Heart right ventricle (tissue), 16 donors: ENCODE data around the gene RTP1. TPM values are rescaled to one million over a fixed set of nuclear protein-coding genes. Genes with fewer than 3 reads are reported as not detected.

Experiments used
- ATAC-seq, 8 donors: fragments of 200-7000 bp; cut with Tn5 transposase; one replicate each; pipeline ENCODE4 v1.9.1; 2020; ENCODE audit warnings: mild to moderate bottlenecking in 8 of 8, moderate library complexity in 8 of 8, moderate number of reproducible peaks in 1 of 8
- DNase-seq, 2 donors: peaks; one replicate each; pipeline ENCODE4 v3.0.0-alpha.2; 2020
- H3K27ac ChIP-seq, 10 donors: fragments of 200-600 bp; sonication (generic) in 2 of 10; one replicate each; pipeline versions ENCODE4 v1.5.0 to v1.8.0; 2020 to 2022; ENCODE audit warnings: mild to moderate bottlenecking in 3 of 10
- H3K27me3 ChIP-seq, 7 donors: fragments of 200-600 bp; one replicate each; pipeline ENCODE4 v1.8.0; 2021 to 2022; ENCODE audit warnings: mild to moderate bottlenecking in 2 of 7
- H3K36me3 ChIP-seq, 9 donors: fragments of 200-600 bp; sonication (generic) in 1 of 9; one replicate each; pipeline versions ENCODE4 v1.5.0 to v1.8.0; 2020 to 2022; ENCODE audit warnings: mild to moderate bottlenecking in 2 of 9
- H3K4me1 ChIP-seq, 9 donors: fragments of 200-600 bp; sonication (generic) in 1 of 9; one replicate each; pipeline versions ENCODE4 v1.5.0 to v1.8.0; 2020 to 2022; ENCODE audit warnings: mild to moderate bottlenecking in 4 of 9
- H3K4me3 ChIP-seq, 10 donors: fragments of 200-600 bp; sonication (generic) in 2 of 10; one replicate each; pipeline versions ENCODE4 v1.5.0 to v1.8.0; 2020 to 2022; ENCODE audit warnings: mild to moderate bottlenecking in 7 of 10, moderate library complexity in 2 of 10
- H3K9me3 ChIP-seq, 11 donors: fragments of 200-600 bp in 10 of 11; sonication (generic) in 2 of 11; one replicate each; pipeline versions ENCODE4 v1.5.0 to v1.8.0; 2013 to 2022; ENCODE audit warnings: mild to moderate bottlenecking in 2 of 11, control low read depth in 1 of 11, moderate library complexity in 1 of 11
- WGBS, 2 donors: extraction: QIAGEN DNeasy Blood & Tissue Kit; methylation state at CpG; one replicate each; pipeline ENCODE4 v1.1.7; 2013; ENCODE audit warnings: inconsistent platforms in 1 of 2; 5-methylcytosine and 5-hydroxymethylcytosine counted together
- intact Hi-C, 10 donors: fragments of 100-400 bp; cut with DNase I; formaldehyde crosslinking; loops; one replicate each; pipeline versions ENCODE4 v1.11.1 to v1.14.2; 2022
- polyA plus RNA-seq, 2 donors: library from polyadenylated mRNA; stranded (reverse); fragments of 200-250 nt; gene quantifications; one replicate each; pipeline ENCODE4 v1.2.3, GENCODE V29; 2013
- total RNA-seq, 10 donors: library from RNA; stranded (reverse); fragmentation: NEBNext Ultra II Directional in 3 of 10; extraction: Animal tissue kit (Norgen Biotek cat#: 25700) in 3 of 10; gene quantifications; one replicate each; pipeline versions ENCODE4 v1.2.1 to v1.2.4, GENCODE V29; 2021 to 2023
- TF ChIP-seq, protein P1 (sequence below), 9 donors: fragments of 200-600 bp; sonication (generic) in 2 of 9; IDR thresholded peaks; one replicate each; pipeline versions ENCODE4 v1.5.0 to v1.8.0; 2021 to 2022; ENCODE audit warnings: antibody characterized with exemption in 9 of 9, mild to moderate bottlenecking in 5 of 9, moderate library complexity in 1 of 9
- donor health status: Arrhythmogenic right ventricular cardiomyopathy.
- donor health status: ischemic (EF 13 %, LVEDD 7.1; RV severe dilation, severe dysfunction).
- donor health status: healthy with polysubstance abuse.
- donor health status: DM: no; HTN: yes; CAD: no.
- donor health status: DM: no; HTN: no; CAD: no.
- donor health status: ischemic (EF 25% LVEDD 6.9; RV normal size, moderate dysfunction).
- donor health status: ischemic (EF 25% LVEDD 5.7; RV mildly dilated, moderate dysfunction).
- donor health status: healthy.
- donor health status: DM: yes; HTN: yes; CAD: no.
- donor health status: Ischemic cardiomyopathy.
- donor health status: ischemic (EF 35%, LVEDD 5.7; RV mildly dilated, moderate dysfunction).
- donor health status: nonischemic (EF 11% LVEDD 7.7; RV severe dilation, severe dysfunction).
- donor health status: DM: yes; HTN: yes; CAD: no.
- donor health status: PGD.
- donor health status: ischemic (EF 29% LVEDD 5.4; RV normal size, mild dysfunction).
- donor health status: nonischemic (EF 23%, LVEDD 6.1; RV moderate dilation, normal function).

Gene RTP1
- total and polyA plus RNA-seq, 12 donors: 0.11 TPM; not detected in 11

- Histone ChIP-seq H3K4me3 (no peak overlapping the region), H3K27me3 (no peaks in the 10 kb centered on the region), H3K9me3 (no peaks in the 10 kb centered on the region), H3K36me3 (peaks cover 0 to 8% (median 0%) of the 10 kb centered on the region in 9 donors), H3K27ac (no peak overlapping the region), H3K4me1 (peaks cover 0 to 4% (median 0%) of the 10 kb centered on the region in 9 donors)
- TF ChIP-seq, protein P1, sequence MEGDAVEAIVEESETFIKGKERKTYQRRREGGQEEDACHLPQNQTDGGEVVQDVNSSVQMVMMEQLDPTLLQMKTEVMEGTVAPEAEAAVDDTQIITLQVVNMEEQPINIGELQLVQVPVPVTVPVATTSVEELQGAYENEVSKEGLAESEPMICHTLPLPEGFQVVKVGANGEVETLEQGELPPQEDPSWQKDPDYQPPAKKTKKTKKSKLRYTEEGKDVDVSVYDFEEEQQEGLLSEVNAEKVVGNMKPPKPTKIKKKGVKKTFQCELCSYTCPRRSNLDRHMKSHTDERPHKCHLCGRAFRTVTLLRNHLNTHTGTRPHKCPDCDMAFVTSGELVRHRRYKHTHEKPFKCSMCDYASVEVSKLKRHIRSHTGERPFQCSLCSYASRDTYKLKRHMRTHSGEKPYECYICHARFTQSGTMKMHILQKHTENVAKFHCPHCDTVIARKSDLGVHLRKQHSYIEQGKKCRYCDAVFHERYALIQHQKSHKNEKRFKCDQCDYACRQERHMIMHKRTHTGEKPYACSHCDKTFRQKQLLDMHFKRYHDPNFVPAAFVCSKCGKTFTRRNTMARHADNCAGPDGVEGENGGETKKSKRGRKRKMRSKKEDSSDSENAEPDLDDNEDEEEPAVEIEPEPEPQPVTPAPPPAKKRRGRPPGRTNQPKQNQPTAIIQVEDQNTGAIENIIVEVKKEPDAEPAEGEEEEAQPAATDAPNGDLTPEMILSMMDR (IDR thresholded peaks at IDR 0.05): no peak
- intact Hi-C loops: no loop called here
- ATAC-seq (peak in 6 of 8 donors; percentile 32 to 76 (median 62)), DNase-seq (no peak)
- 74 to 78% methylated on average over 2 of the region's 2 CpGs for WGBS, 2 donors
Measured at GRCh38 chr3:187243933-187244524, 46.7 kb downstream of the RTP1 start.

GRCh38 chr3:187247398-187247797 lies 50.1 kb downstream of the RTP1 start:
- no peak overlapping the region for H3K4me3 ChIP-seq
- ATAC-seq: no peak
- no peaks in the 10 kb centered on the region for H3K27me3 ChIP-seq
- H3K27ac ChIP-seq: no peak overlapping the region
- WGBS, 2 donors: 56 to 58% methylated on average over 3 of the region's 3 CpGs
- TF ChIP-seq, protein P1 (IDR thresholded peaks at IDR 0.05): no peak
- peaks cover 0 to 30% (median 0%) of the 10 kb centered on the region in 9 donors for H3K36me3 ChIP-seq
- H3K9me3 ChIP-seq: no peaks in the 10 kb centered on the region
- peaks cover 0 to 4% (median 0%) of the 10 kb centered on the region in 9 donors for H3K4me1 ChIP-seq
- no peak for DNase-seq
- intact Hi-C loops: no loop called here

Other genes starting within 250 kb of the RTP1 start
- 1 to 10 TPM; 3.5 to 7.4 (median 5.6) TPM for gene RPL39L, start 58.0 kb upstream of the RTP1 start, total RNA-seq
- gene RPL39L, start 58.0 kb upstream of the RTP1 start, polyA plus RNA-seq: 10 to 100 TPM in 1 of 2 donors, under 1 TPM in 1; 0.44 to 17.8 TPM
- gene MASP1, start 94.3 kb downstream of the RTP1 start, total RNA-seq: 100 to 1,000 TPM in 9 of 10 donors, 10 to 100 TPM in 1; 91.8 to 274 (median 228) TPM
- gene MASP1, start 94.3 kb downstream of the RTP1 start, polyA plus RNA-seq: 100 to 1,000 TPM in 1 of 2 donors, 10 to 100 TPM in 1; 51.5 to 126 TPM
- gene RTP4, start 170.9 kb downstream of the RTP1 start, total RNA-seq: 1 to 10 TPM in 7 of 10 donors, under 1 TPM in 3; 0.74 to 4.7 (median 1.6) TPM
- gene RTP4, start 170.9 kb downstream of the RTP1 start, polyA plus RNA-seq: 1 to 10 TPM; 1.2 to 1.7 TPM